Muscle of leg (tissue), 11 donors: ENCODE results near the gene ADGRV1. TPM values are rescaled to one million over a fixed set of nuclear protein-coding genes. Genes with fewer than 3 reads are reported as not detected.
"Not testable (repeated sequence)": the region's sequence is repeated elsewhere in the genome, so short reads cannot be mapped to it uniquely, and the experiment has no call there.

Experiments used
- DNase-seq: peaks from one replicate; pipeline ENCODE4 v3.0.0; 2013
- H3K27ac ChIP-seq: one replicate; pipeline ENCODE4 v1.5.1; 2013; ENCODE audit warnings: mild to moderate bottlenecking, low read length, control low read depth
- H3K27me3 ChIP-seq: one replicate; pipeline ENCODE4 v1.6.1; 2013; ENCODE audit warnings: low read length; ENCODE audit not compliant: control insufficient read depth, insufficient read depth
- H3K36me3 ChIP-seq: one replicate; pipeline ENCODE4 v1.6.1; 2013; ENCODE audit warnings: low read length; ENCODE audit not compliant: control insufficient read depth, insufficient read depth
- H3K4me1 ChIP-seq: one replicate; pipeline ENCODE4 v1.6.1; 2013; ENCODE audit warnings: low read length; ENCODE audit not compliant: control insufficient read depth, insufficient read depth
- H3K4me3 ChIP-seq: one replicate; pipeline ENCODE4 v1.5.1; 2013; ENCODE audit warnings: low read length, control low read depth
- H3K9me3 ChIP-seq: replicated peaks from 2 replicates; pipeline ENCODE4 v1.6.1; 2013; ENCODE audit warnings: low read depth, low read length; ENCODE audit not compliant: control insufficient read depth
- WGBS: methylation state at CpG from one replicate; pipeline ENCODE4 v1.1.5; 2013; ENCODE audit warnings: missing lambda C conversion rate; ENCODE audit not compliant: insufficient coverage; 5-methylcytosine and 5-hydroxymethylcytosine counted together
- polyA plus RNA-seq, 8 donors: library from polyadenylated mRNA; unstranded; fragments of 120-200 nt; gene quantifications; one replicate each; pipeline versions ENCODE4 v1.2.1 to v1.2.3, GENCODE V29; 2013; ENCODE audit warnings: inconsistent platforms in 1 of 8, low replicate concordance in 1 of 8; ENCODE audit not compliant: insufficient read length in 8 of 8, insufficient read depth in 1 of 8
- total RNA-seq: library from RNA; stranded (reverse); fragments of 120-200 nt; gene quantifications from one replicate; pipeline ENCODE4 v1.2.4, GENCODE V29; 2013

ADGRV1 gene
- total and polyA plus RNA-seq, 9 donors, result 0.49 to 2.5 (median 0.88) TPM

- Histone ChIP-seq H3K36me3 (no peaks in the 10 kb centered on the region), H3K27me3 (no peaks in the 10 kb centered on the region), H3K9me3 (no peaks in the 10 kb centered on the region), H3K4me3 (no peak overlapping the region), H3K4me1 (peaks cover 2% of the 10 kb centered on the region), H3K27ac (no peak overlapping the region)
- no peak for DNase-seq
- WGBS, result no CpG with 5 or more reads among the region's 2 CpGs
Measured at GRCh38 chr5:91025956-91026355, 467.4 kb downstream of the ADGRV1 start.

GRCh38 chr5:91026466-91026865 lies 467.9 kb downstream of the ADGRV1 start:
- H3K27ac ChIP-seq, result no peak overlapping the region
- DNase-seq, result no peak
- H3K36me3 ChIP-seq, result no peaks in the 10 kb centered on the region
- no peak overlapping the region for H3K4me3 ChIP-seq
- H3K4me1 ChIP-seq, result peaks cover 2% of the 10 kb centered on the region
- no peaks in the 10 kb centered on the region for H3K27me3 ChIP-seq
- 86% methylated on average over 3 of the region's 4 CpGs for WGBS
- H3K9me3 ChIP-seq, result no peaks in the 10 kb centered on the region

GRCh38 chr5:91027405-91028139 lies 469.0 kb downstream of the ADGRV1 start:
- H3K9me3 ChIP-seq, result no peaks in the 10 kb centered on the region
- H3K4me1 ChIP-seq, result peaks cover 2% of the 10 kb centered on the region
- peak; percentile 58 for DNase-seq
- no peak overlapping the region for H3K27ac ChIP-seq
- no peaks in the 10 kb centered on the region for H3K36me3 ChIP-seq
- no peak overlapping the region for H3K4me3 ChIP-seq
- no CpG with 5 or more reads among the region's 1 CpG for WGBS
- H3K27me3 ChIP-seq, result no peaks in the 10 kb centered on the region

GRCh38 chr5:91028499-91028956 lies 469.9 kb downstream of the ADGRV1 start:
- 88% methylated on average over 1 of the region's 2 CpGs for WGBS
- no peak overlapping the region for H3K4me3 ChIP-seq
- no peak overlapping the region for H3K27ac ChIP-seq
- H3K9me3 ChIP-seq, result no peaks in the 10 kb centered on the region
- H3K36me3 ChIP-seq, result no peaks in the 10 kb centered on the region
- H3K27me3 ChIP-seq, result no peaks in the 10 kb centered on the region
- DNase-seq, result no peak
- peaks cover 2% of the 10 kb centered on the region for H3K4me1 ChIP-seq

- no peak for DNase-seq
- H3K27me3 ChIP-seq, result no peaks in the 10 kb centered on the region
- no peaks in the 10 kb centered on the region for H3K36me3 ChIP-seq
- no peaks in the 10 kb centered on the region for H3K4me1 ChIP-seq
- 89% methylated on average over 5 of the region's 6 CpGs for WGBS
- no peak overlapping the region for H3K4me3 ChIP-seq
- no peak overlapping the region for H3K27ac ChIP-seq
- no peaks in the 10 kb centered on the region for H3K9me3 ChIP-seq
Measured at GRCh38 chr5:91030521-91031401, 472.2 kb downstream of the ADGRV1 start.

- no peak for DNase-seq
- H3K27me3 ChIP-seq, result no peaks in the 10 kb centered on the region
- H3K36me3 ChIP-seq, result no peaks in the 10 kb centered on the region
- no CpG with 5 or more reads among the region's 1 CpG for WGBS
- H3K27ac ChIP-seq, result no peak overlapping the region
- no peaks in the 10 kb centered on the region for H3K9me3 ChIP-seq
- H3K4me3 ChIP-seq, result no peak overlapping the region
- H3K4me1 ChIP-seq, result no peaks in the 10 kb centered on the region
Measured at GRCh38 chr5:91031402-91031752, 472.8 kb downstream of the ADGRV1 start.

GRCh38 chr5:91032125-91032524 lies 473.5 kb downstream of the ADGRV1 start:
- Histone ChIP-seq H3K27ac (no peak overlapping the region), H3K36me3 (no peaks in the 10 kb centered on the region), H3K9me3 (no peaks in the 10 kb centered on the region), H3K4me3 (no peak overlapping the region), H3K4me1 (no peaks in the 10 kb centered on the region), H3K27me3 (no peaks in the 10 kb centered on the region)
- no peak for DNase-seq
- 100% methylated on average over 2 of the region's 5 CpGs for WGBS

GRCh38 chr5:91033370-91033769 lies 474.8 kb downstream of the ADGRV1 start:
- DNase-seq, result no peak
- no peaks in the 10 kb centered on the region for H3K9me3 ChIP-seq
- H3K4me1 ChIP-seq, result peaks cover 1% of the 10 kb centered on the region
- no peak overlapping the region for H3K27ac ChIP-seq
- no CpG with 5 or more reads among the region's 1 CpG for WGBS
- H3K4me3 ChIP-seq, result no peak overlapping the region
- no peaks in the 10 kb centered on the region for H3K36me3 ChIP-seq
- H3K27me3 ChIP-seq, result no peaks in the 10 kb centered on the region

- Histone ChIP-seq H3K36me3 (no peaks in the 10 kb centered on the region), H3K27me3 (no peaks in the 10 kb centered on the region), H3K9me3 (no peaks in the 10 kb centered on the region), H3K4me1 (peaks cover 2% of the 10 kb centered on the region), H3K4me3 (no peak overlapping the region), H3K27ac (no peak overlapping the region)
- no CpG with 5 or more reads among the region's 2 CpGs for WGBS
- peak; percentile 27 for DNase-seq
Measured at GRCh38 chr5:91038180-91038808, 479.7 kb downstream of the ADGRV1 start.

- not testable (repeated sequence) for DNase-seq, H3K27ac ChIP-seq, H3K27me3 ChIP-seq, H3K4me3 ChIP-seq, H3K4me1 ChIP-seq, H3K9me3 ChIP-seq, H3K36me3 ChIP-seq
- WGBS, result no CpG with 5 or more reads among the region's 1 CpG
Measured at GRCh38 chr5:91041132-91041531, 482.5 kb downstream of the ADGRV1 start.
